LNCaP clone FGC (cell line): Measurements from ENCODE around the gene NALCN.

ENCODE experiments used
- DNase-seq: peaks from one replicate; pipeline ENCODE4 v3.0.0-alpha.2; 2011; ENCODE audit warnings: low read depth
- H3K4me3 ChIP-seq: 2 replicates; pipeline ENCODE4 v1.5.1; 2011; ENCODE audit warnings: mild to moderate bottlenecking, low read depth, low read length, control low read depth
- CTCF ChIP-seq: IDR thresholded peaks from 2 replicates; pipeline ENCODE4 v1.5.1; 2012; ENCODE audit warnings: mild to moderate bottlenecking; ENCODE audit not compliant: control insufficient read depth, insufficient read depth; ENCODE audit errors: extremely low read depth

Gene NALCN

GRCh38 chr13:101010100-101010499 lies 406.2 kb downstream of the NALCN start:
- DNase-seq = no peak
- no peak for TF ChIP-seq CTCF
- no peak overlapping the region for H3K4me3 ChIP-seq

- no peak for DNase-seq
- H3K4me3 ChIP-seq = no peak overlapping the region
- TF ChIP-seq CTCF = no peak
Observed at GRCh38 chr13:101007245-101007644, 409.1 kb downstream of the NALCN start.
